HG02763 (cell line): ENCODE data around the gene CUTA.

Experiments used
- ATAC-seq: cut with Tn5 transposase; IDR thresholded peaks from one replicate; pipeline ENCODE4 v1.9.1; 2021; ENCODE audit warnings: mild to moderate bottlenecking, moderate library complexity; ENCODE audit not compliant: unreplicated experiment

Gene CUTA, protein sequence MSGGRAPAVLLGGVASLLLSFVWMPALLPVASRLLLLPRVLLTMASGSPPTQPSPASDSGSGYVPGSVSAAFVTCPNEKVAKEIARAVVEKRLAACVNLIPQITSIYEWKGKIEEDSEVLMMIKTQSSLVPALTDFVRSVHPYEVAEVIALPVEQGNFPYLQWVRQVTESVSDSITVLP

DNA sequence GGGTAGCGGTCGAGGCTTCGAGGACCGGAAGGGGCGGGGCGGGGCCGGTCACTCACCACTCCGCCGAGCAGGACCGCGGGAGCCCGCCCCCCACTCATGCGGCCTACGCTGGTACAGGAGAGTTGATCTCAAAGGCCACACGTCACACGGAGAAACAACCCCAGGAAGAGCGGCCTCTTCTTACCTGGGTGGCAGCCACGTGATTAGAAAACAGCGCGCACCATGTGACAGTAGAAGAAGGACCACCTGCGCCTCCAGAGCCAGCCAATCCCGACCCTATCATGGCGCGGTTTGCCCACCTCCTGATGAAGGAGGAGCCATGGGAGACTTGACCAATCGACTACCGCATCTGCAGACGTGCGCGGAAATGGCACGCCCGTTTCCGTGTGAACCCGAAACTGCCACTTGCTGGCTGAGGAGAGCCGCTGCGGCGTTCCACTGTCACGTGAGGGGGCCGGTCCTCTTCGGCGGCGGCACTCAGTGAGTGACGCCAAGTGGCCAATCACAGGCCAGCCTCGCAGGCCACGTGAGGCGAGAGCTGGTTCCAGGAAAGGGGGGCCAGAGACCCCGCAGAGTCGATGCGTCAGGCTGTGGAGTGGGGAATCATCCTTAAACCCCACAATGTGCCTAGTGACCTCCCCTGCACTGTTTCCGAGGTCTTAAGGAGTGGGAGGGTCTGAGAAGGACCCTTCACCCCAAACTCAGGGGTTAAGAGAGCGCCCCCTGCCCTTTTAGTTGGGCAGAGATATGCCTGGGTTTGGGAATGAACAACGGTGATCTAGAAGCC, at the start of gene CUTA:
TSS of gene CUTA (minus strand) at position 205 of the 787 bp plus-strand sequence. CDS start at position 98, 107 bp downstream.
- ATAC-seq, result peak; percentile 81

DNA sequence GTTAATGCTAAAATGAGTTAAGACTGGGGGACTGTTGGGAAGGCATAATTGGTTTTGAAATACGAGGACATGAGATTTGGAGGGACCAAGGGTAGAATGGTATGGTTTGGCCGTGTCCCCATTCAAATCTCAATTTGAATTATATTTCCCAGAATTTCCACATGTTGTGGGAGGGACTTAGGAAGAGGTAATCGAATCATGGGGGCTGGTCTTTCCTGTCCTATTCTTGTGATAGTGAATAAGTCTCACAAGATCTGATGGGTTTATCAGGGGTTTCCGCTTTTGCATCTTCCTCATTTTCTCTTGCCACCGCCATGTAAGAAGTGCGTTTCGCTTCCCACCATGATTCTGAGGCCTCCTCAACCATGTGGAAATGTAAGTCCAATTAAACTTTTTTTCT, 49.2 kb upstream of the CUTA start:
- no peak for ATAC-seq

DNA sequence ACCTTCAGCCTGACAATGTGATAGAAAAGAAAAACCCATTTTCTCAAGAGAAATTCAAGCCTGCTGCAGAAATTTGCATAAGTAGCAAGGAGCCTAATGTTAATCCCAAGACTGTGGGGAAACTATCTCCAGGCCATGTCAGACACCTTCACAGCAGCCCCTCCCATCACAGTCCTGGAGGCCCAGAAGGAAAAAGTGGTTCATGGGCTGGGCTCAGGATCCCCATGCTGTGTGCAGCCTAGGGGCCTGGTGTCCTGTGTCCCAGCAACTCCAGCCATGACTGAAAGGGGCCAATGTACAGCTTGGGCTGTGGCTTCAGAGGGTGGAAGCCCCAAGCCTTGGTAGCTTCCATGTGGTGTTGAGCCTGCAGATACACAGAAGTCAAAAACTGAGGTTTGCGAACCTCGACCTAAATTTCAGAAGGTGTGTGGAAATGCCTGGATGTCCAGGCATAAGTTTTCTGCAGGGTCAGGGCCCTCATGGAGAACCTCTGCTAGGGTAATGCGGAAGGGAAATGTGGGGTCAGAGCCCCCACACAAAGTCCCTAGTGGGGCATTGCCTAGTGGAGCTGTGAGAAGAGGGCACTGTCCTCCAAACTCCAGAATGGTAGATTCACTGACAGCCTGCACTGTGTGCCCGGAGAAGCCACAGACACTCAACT, 48.3 kb upstream of the CUTA start:
- no peak for ATAC-seq

DNA sequence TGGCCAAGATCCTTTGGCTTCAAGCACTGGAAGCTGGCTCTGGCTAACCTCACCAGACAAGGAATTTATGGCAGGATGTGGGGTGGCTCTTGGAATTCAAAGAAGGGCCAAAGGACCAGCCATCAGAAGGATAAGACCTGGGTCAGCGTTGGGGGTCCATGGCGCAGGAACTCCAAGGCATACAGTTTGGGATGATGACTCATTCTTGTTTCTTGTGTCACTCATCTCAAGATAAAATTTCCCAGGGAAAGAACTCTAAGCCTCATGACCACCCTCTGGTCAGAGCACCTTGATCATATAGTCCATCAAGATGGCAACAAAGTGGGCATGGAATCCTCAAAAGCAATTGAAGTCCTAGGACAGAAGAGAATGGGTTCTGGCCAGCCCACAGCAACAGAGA, 41.3 kb upstream of the CUTA start:
- no peak for ATAC-seq

DNA sequence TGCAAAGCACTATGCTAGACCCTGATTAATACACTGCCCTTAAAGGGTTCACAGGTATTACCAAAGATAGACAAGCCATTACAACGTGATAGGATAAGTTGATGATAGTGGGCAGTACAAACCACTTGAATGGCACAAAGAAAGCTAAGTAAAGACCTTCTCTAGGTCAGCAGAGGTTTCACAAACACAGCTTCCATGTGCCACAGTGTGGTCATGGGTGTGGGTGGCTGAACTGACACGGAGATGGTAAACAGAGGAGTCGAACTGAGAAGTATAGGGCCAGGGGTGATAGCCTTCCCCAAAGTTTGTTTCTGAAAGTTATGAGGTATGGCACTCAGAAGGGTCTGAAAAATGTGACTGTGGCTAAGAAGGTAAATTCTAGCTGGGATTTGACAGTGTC, 40.8 kb upstream of the CUTA start:
- no peak for ATAC-seq

DNA sequence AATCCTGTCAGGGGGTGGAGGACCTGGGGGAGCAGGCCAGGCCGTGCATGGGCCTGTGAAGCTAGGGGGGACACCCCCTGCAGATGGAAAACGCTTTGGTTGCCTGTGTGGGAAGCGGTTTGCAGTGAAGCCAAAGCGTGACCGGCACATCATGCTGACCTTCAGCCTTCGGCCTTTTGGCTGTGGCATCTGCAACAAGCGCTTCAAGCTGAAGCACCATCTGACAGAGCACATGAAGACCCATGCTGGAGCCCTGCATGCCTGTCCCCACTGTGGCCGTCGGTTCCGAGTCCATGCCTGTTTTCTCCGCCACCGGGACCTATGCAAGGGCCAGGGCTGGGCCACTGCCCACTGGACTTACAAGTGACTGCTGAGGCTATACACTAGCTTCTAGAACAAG, 38.2 kb upstream of the CUTA start:
- ATAC-seq, result no peak

DNA sequence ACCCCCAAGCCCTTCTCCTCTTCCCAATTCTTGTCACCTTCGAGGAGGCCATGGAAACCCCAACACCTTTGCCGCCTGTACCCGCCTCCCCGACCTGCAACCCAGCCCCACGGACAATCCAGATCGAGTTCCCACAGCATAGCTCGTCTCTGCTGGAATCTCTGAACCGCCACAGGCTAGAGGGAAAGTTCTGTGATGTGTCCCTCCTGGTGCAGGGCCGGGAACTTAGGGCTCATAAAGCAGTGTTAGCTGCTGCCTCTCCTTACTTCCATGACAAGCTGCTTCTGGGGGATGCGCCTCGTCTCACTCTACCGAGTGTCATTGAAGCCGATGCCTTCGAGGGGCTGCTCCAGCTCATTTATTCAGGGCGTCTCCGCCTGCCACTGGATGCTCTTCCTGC, 37.1 kb upstream of the CUTA start:
- no peak for ATAC-seq

DNA sequence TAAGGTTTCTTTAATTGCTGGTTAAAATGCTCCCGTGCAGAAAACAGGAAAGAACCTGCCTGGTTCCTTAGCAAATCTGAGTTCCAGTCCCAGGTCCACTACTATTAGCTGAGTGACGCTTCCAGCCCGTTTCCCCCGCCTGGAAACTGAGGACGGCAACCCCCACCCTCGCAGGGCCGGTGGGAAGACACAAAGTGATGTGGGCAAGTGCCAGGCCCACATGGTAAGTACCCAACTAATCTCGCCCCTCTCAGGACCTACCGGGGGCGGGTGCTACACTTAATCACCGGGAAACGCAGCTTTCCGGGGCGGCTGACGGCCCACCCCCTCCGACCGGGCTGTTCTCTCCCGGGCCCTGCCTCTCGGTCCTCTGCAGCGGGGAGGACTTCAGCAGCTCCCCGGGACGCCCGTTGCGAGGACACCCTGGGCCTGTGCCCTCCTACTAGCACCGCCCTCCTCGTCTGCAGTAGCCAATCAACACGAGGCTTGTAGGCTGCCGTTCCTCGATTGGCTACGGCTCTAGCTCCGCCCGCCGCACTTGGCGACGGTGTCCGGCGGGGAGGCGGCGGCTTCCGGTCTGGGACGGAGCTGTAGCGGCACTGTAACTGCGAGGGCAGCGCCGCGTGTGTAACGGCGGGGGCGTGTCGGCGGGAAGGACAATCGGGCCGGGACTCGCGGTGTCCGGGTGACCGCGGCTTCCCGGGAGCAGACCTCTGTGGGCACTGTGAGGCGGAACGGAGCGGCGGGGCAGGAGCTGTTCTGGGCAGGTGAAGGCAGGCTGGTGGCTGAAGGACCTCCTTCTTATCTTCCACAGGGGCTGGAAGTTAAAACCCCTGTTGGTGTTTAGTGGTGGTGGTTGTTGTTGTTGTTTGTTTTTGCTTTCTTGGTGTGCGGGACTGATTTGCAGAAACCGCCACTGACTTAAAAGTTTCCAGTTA, 36.4 kb upstream of the CUTA start, which contains the start of gene ZBTB9:
TSS of gene ZBTB9 (plus strand) at position 568 of the 938 bp plus-strand sequence. CDS start 525 bp downstream, outside the sequence.
- ATAC-seq, result peak; percentile 99

DNA sequence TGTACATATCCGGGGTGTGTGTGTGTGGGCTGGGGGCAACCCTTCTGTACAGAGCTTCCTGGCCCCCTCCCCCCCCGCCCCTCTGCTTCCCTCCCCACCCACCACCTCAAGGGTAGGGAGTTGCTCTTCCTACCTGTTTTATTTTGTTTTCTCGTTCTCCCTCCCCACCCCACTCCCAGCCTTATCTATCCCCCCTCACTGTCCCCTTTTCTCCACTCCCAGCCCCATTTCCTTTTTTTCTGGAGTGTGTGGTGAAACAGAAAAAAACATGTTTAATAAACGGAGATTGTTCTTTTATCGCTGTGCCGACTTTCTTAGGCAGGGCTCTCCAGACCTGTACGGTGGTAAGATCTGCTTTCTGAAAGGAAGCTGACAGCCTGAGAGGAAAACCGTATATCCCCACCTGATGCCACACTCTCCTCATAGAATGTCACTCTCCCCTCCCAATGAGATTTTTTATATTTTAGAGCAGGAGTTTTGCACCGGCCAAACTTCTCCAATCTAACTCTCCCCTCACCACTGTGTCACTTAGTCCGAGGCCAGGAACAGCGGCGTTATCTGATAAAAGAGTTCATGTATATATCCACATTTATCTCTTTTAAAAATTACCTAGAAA, 35.6 kb upstream of the CUTA start:
- no peak for ATAC-seq

DNA sequence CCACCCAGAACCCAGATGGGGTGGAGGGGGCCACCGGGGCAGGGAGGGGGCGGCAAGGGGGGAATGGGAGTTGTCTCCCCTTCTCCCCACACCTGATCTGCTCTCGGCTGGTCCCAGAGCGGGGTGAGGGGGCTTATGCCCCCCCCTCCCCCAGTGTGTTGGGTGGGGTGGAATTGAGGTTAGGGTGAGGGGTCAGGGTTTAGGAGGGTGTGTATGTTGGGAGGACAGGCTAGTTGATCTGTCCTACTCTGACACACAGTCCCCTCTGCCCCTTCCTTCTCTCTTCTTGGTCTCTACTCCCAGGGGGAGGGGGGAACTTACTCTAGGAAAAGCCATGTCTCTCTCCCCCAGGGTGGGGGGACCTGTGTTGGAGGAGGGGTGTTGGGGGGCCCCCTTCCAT, 34.6 kb upstream of the CUTA start:
- ATAC-seq, result no peak

DNA sequence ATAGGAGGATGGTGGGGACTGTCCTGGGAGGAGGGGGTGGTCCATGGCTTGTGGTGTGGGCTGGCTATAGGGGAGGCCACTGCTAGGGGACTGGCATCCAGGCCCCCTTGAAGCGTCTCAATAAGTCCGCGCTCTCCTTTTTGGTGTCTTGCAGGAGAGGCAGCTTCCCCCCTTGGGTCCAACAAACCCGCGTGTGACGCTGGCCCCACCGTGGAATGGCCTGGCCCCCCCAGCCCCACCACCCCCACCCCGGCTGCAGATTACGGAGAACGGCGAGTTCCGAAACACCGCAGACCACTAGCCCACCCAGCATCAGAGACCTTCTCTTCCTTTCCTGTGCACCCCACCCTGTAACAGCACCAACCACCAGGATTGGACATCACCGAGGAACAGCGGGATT, 33.7 kb upstream of the CUTA start:
- ATAC-seq, result no peak

DNA sequence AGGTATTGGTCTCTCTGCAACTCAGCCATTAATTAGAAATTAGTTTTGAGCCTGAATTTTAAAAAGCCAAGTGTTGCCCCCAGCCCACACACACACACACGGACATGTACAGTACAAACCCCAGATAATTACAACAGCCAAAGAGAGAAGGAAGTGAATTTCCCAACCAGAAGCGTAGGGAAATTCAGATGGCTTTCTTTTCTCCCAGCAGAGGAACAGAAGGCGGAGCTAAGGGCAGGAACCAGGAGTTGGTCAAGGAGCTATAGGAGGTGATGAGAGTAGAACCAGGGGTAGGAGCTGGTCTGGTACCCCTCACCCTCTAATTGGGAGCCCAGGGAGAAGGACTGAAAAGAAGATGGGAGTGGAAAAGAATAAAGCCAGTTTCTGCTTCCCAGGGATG, 32.5 kb upstream of the CUTA start:
- ATAC-seq, result no peak

DNA sequence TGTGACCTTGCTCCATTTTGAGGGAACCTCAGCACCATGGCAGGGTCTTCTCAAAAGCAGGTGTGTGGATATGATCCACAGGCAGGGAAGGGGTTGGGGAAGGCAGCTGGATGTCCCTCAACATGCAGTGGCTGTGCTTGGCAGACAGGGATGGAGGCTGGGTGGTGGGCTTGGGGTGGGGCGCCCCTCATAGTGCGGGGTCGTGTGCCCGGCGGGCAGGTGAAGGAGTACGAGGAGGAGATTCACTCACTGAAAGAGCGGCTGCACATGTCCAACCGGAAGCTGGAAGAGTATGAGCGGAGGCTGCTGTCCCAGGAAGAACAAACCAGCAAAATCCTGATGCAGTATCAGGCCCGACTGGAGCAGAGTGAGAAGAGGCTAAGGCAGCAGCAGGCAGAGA, 28.4 kb upstream of the CUTA start:
- no peak for ATAC-seq

DNA sequence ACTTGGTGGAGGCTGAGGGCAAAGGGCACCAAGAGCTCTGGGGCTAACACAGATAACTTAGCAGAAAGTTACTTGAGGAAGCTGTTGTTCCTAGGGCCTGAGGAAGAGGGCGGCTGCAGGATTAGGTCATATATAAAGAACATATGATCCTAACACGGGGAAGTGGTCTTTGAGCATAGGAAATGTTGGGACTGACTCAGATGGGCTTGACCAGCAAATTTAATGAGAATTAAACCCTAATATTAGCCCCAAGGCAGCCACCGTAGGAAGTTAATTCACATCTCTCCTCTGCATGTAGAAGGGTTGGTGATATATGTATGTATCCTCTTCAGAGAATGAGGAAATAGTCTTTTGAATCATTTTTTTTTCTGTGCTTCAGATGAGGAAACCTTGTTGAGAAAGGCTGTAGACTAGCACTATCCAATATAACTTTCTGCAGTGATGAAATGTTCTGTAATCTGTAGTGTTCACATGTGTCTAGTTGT, 27.3 kb upstream of the CUTA start:
- no peak for ATAC-seq

DNA sequence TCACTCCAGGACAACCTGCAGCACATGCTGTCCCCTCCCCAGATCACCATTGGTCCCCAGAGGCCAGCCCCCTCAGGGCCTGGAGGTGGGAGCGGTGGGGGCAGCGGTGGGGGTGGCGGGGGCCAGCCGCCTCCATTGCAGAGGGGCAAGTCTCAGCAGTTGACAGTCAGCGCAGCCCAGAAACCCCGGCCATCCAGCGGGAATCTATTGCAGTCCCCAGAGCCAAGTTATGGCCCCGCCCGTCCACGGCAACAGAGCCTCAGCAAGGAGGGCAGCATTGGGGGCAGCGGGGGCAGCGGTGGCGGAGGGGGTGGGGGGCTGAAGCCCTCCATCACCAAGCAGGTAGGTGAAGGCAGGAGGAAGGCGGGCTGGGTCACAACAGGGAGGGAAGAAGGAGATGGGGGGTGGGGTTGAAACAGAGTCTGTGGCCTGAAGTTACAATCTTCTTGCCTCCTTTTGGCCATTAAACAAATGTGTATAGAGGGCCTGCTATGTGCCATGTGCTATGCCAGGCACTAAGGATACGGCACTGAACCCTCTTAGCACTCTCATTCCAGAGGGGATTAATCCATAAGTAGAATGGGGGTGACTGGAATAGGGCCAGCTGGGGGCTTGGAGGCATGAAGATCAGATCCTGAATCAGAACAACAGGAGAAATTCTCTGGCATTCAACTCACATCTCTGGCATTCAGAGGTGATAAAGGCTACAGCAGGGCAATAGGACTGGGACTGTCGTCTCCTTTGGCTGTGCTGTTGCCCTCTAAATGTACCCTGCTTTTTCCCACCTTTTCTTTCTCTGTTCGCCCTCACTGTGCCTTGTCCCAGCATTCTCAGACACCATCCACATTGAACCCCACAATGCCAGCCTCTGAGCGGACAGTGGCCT, 26.0 kb upstream of the CUTA start:
- no peak for ATAC-seq

DNA sequence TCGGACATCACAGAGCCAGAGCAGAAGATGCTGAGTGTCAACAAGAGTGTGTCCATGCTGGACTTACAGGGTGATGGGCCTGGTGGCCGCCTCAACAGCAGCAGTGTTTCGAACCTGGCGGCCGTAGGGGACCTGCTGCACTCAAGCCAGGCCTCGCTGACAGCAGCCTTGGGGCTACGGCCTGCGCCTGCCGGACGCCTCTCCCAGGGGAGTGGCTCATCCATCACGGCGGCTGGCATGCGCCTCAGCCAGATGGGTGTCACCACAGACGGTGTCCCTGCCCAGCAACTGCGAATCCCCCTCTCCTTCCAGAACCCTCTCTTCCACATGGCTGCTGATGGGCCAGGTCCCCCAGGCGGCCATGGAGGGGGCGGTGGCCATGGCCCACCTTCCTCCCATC, 25.1 kb upstream of the CUTA start:
- ATAC-seq, result no peak

DNA sequence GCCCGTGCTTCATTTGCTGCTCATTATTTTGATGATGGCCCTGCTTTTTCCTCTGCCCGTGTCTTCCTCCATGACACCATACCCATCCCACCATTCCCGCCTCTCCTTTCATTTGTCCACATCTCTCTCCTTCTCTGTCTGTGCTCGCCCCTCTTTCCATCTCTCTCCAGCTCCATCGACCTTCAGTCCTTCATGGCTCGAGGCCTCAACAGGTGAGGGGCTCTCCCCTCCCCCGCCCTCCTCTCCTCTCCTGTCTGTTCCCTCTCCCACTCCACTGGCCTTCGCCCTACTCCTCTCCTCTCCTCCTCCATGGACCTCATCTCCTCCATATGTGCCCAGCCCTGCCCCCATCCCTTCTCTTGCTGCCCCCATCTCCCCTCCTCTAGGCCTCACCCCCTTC, 24.4 kb upstream of the CUTA start:
- no peak for ATAC-seq

DNA sequence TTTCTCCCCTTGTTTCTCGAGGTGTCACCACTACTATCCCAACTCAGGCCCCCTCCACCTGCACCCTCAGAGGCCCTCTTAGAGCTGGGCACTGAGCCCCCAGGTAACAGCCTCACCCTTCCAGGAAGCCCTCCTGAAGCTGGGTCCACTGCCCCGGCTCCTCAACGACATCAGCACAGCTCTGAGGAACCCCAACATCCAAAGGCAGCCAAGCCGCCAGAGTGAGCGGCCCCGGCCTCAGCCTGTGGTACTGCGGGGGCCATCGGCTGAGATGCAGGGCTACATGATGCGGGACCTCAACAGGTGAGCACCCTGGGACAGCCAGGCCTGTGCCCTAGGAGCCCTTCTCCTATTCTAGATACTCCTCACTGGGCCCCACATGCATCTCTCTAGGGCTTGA, 23.6 kb upstream of the CUTA start:
- no peak for ATAC-seq

DNA sequence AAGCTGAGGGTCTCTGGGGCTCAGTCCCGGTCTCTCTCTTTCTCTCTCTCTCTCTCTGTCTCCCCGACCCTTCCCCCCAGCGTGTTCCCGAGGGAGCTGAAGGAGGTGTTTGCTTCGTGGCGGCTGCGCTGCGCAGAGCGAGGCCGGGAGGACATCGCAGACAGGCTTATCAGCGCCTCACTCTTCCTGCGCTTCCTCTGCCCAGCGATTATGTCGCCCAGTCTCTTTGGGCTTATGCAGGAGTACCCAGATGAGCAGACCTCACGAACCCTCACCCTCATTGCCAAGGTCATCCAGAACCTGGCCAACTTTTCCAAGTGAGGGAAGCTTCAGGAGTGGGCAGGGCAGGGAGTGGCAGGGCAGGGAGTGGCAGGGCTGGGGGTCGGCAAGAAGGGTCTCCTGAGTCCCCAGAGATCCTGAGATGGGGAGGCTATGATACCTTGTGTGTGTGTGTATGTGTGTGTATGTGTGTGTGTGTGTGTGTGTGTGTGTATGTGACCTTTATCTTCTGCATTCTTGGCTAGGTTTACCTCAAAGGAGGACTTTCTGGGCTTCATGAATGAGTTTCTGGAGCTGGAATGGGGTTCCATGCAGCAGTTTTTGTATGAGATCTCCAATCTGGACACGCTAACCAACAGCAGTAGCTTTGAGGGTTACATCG, 22.9 kb upstream of the CUTA start:
- ATAC-seq, result no peak
